ENCODE measurements around the gene DCC.

GRCh38 chr18:53281406-53281805 is 941.4 kb downstream of the DCC start:
- no peak for TF ChIP-seq POLR2AphosphoS5 (IDR thresholded peaks at IDR 0.05)
- TF ChIP-seq CTCF (IDR thresholded peaks at IDR 0.05) = no peak
- no peak for TF ChIP-seq EP300 (IDR thresholded peaks at IDR 0.05; ENCODE audit: low read depth)
- TF ChIP-seq POLR2A (IDR thresholded peaks at IDR 0.05) = no peak

All from transverse colon (tissue), 4 donors.